KOPT-K1 (cell line): ENCODE data around the gene BEGAIN.

Experiments
- H3K27ac ChIP-seq: fragments of 200-600 bp; sonication (generic); 2 replicates; pipeline ENCODE4 v1.5.1; 2016; ENCODE audit warnings: antibody characterized with exemption, mild to moderate bottlenecking, low read depth, low read length; ENCODE audit not compliant: poor library complexity, severe bottlenecking
- H3K36me3 ChIP-seq: fragments of 200-600 bp; sonication (generic); 2 replicates; pipeline ENCODE4 v1.5.1; 2017; ENCODE audit warnings: antibody characterized with exemption, mild to moderate bottlenecking, low read length, moderate library complexity; ENCODE audit not compliant: insufficient read depth
- H3K9me3 ChIP-seq: fragments of 200-600 bp; sonication (generic); 2 replicates; pipeline ENCODE4 v1.5.1; 2017; ENCODE audit warnings: antibody characterized with exemption, low read length, mild to moderate bottlenecking; ENCODE audit not compliant: insufficient read depth, poor library complexity, severe bottlenecking

The BEGAIN gene

GRCh38 chr14:100619396-100620254 is 32.4 kb upstream of the BEGAIN start:
- no peaks in the 10 kb centered on the region for H3K36me3 ChIP-seq
- no peak overlapping the region for H3K27ac ChIP-seq

GRCh38 chr14:100618763-100619320 is 31.6 kb upstream of the BEGAIN start:
- no peaks in the 10 kb centered on the region for H3K9me3 ChIP-seq
- H3K36me3 ChIP-seq = no peaks in the 10 kb centered on the region
- H3K27ac ChIP-seq = no peak overlapping the region

More at GRCh38 chr14:100619396-100620254, 32.4 kb upstream of the BEGAIN start:
- no peaks in the 10 kb centered on the region for H3K9me3 ChIP-seq

DNA sequence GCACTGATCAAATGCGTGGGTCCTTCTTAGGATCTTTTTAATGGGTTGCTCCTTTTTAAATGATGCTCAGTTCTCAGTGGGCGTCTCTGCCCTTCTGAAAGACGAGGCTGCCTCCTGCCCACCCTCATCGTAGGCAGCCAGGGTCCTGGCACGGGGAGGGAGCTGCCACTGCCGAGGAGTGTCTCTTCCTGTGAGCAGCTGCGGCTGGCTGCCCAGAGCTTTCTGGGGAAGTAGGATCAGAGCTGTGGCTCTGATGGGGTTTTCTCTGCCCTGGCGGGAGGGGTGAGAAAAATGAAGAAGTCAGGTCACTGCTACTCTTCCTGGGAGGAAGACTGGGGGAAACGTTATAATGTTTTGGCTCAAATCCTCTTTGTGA is 31.1 kb upstream of the BEGAIN start:
- no peak overlapping the region for H3K27ac ChIP-seq
- no peaks in the 10 kb centered on the region for H3K9me3 ChIP-seq
- H3K36me3 ChIP-seq = no peaks in the 10 kb centered on the region

- H3K36me3 ChIP-seq = no peaks in the 10 kb centered on the region
- no peaks in the 10 kb centered on the region for H3K9me3 ChIP-seq
- H3K27ac ChIP-seq = no peak overlapping the region
Observed at GRCh38 chr14:100617410-100618317, 30.4 kb upstream of the BEGAIN start.

GRCh38 chr14:100616854-100617409 is 29.7 kb upstream of the BEGAIN start:
- Histone ChIP-seq H3K9me3 (no peaks in the 10 kb centered on the region), H3K36me3 (no peaks in the 10 kb centered on the region), H3K27ac (no peak overlapping the region)

DNA sequence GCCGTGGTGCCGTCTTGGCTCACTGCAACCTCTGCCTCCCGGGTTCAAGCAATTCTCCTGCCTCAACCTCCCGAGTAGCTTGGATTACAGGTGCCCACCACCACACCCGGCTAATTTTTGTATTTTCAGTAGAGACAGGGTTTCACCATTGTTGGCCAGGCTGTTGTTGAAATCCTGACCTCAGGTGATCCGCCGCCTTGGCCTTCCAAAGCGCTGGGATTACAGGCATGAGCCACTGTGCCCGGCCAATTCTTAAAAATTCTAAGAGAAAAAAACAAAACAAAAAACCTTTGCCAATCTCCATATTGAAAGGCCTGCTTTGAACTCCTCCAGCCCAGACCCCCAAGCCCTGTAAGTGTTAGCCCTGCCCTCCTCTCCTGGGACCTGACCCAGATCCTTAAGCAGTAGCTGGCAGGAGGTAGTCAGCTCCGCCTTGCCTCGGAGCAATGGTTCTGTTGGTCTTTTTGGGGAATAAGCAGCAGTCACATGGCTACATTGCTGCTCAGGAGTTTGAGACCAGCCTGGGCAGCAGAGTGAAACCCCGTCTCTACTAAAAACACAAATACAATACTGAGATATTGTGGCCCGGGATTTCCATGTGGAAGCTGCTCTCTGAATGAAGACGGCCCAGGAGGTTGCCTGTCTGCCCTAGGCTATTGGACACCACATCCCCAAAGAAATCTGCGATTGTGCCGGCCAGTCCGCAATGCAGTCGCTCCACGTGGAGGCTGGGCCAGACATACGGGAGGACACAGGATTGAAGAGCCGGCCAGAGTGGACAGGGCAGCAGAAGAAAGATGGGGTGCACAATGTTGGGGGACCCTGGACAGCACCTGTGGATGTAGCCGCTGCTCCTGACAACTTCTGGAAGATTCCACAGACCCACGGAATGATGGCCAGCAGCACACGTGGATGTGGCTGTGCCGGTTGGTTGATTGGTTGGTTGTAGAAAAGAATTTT is 28.8 kb upstream of the BEGAIN start:
- Histone ChIP-seq H3K27ac (no peak overlapping the region), H3K36me3 (no peaks in the 10 kb centered on the region), H3K9me3 (no peaks in the 10 kb centered on the region)

- Histone ChIP-seq H3K27ac (no peak overlapping the region), H3K9me3 (no peaks in the 10 kb centered on the region), H3K36me3 (no peaks in the 10 kb centered on the region)
Observed at GRCh38 chr14:100614803-100615202, 27.6 kb upstream of the BEGAIN start.

DNA sequence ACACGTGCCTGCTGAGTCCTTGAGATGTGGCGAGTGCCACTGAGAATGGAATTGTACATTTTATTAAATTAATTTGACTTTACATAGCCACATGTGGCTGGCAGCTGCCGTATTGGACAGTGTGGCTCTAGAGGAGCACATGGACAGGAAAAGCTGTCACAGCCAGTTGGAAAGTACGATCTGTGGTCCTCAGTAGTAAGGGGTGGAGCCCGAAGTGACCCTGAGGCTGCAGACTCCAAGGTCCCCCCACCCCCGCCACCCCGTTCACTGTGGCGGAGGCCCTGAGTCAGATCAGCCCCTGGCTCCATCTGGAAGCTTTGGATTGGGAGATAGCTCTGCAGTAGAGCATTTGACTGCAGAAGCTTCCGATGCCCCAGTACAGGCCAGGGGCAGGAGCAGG is 25.8 kb upstream of the BEGAIN start:
- Histone ChIP-seq H3K27ac (no peak overlapping the region), H3K9me3 (no peaks in the 10 kb centered on the region), H3K36me3 (no peaks in the 10 kb centered on the region)

DNA sequence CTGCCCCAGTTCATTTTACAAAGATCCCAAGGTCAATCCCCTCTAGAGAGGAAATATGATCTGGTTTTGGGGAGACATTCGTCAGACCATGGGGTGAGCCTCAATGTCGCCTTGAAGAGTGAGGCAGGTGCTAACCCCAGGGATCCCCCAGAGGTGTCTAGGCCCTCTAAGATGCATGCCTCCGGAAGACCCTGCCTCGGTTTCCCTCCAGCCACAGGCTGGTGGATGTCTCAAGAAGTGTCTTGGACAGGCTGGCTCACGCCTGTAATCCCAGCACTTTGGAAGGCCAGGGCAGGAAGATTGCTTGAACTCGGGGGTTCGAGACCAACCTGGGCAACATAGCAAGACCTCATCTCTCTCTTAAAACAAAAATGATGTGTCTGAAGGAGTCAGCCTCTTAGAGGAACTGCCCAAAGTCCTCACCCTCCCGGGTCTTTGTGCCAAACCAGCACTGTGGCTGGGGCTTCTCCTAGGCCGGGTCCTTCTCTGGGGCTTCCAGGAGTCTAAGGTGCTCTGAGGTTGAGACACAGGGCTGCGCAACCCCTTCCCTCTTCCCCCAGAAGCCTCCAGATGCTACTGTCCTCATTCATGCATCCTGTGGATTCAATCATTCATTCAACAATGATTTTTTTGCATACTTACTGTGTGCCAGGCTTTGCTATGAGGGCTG is 24.7 kb upstream of the BEGAIN start:
- Histone ChIP-seq H3K9me3 (no peaks in the 10 kb centered on the region), H3K27ac (no peak overlapping the region), H3K36me3 (no peaks in the 10 kb centered on the region)

DNA sequence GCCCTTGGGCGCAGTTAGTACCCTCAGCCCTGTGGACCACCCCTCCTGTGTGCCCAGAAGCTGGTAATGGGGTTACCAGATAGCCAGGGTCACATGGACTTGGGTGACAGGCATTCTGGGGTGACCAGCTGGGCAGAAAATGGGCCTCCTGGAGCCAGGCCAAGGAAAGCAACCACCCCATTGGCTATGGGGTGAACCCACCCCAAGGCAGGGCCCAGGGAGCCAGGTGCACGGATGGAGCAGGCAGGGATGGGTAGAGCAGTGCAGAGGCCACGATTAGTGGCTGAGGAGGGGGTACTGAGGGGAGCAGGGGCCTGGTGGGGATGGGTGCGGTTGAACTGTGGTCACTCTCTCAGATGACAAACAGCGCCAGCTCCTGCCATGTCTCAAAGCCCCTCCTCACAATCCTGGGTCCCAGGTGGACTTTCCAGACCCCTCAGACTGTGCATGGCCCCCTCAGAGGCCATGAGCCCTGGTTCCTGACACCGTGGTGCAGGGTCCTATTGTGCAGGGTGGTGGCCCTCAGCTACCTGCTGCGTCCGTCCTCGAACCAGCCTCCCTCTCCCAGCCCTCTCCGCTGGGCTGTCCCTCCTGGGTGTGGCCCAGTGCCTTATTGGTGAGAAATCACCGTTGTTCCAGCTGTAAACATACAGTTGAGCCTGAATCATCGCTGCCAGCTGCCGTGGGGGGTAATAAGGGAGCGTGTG is 23.4 kb upstream of the BEGAIN start:
- Histone ChIP-seq H3K27ac (no peak overlapping the region), H3K9me3 (no peaks in the 10 kb centered on the region), H3K36me3 (no peaks in the 10 kb centered on the region)

DNA sequence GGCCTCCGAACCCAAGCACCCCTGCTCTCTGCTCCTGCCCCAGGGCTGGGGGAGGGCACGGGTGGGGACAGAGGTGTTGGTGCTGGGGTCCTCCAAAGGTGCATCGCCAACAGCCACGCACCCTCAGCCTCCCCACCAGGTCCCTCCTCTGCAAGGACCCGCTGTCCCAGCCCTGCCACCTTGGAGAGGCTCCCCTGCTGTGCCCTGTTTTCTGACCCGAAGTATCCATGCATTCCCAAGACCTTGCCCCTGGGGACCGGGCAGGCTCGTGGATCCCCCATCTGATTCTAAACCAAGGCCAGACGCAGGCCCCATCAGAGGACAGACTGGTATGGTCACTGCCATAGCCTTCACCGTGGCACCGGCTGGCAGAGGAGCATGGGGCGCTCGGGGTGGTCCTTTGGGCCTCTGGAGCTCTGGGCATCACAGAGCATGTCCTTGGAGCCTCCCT is 22.7 kb upstream of the BEGAIN start:
- H3K9me3 ChIP-seq = no peaks in the 10 kb centered on the region
- H3K27ac ChIP-seq = no peak overlapping the region
- no peaks in the 10 kb centered on the region for H3K36me3 ChIP-seq

DNA sequence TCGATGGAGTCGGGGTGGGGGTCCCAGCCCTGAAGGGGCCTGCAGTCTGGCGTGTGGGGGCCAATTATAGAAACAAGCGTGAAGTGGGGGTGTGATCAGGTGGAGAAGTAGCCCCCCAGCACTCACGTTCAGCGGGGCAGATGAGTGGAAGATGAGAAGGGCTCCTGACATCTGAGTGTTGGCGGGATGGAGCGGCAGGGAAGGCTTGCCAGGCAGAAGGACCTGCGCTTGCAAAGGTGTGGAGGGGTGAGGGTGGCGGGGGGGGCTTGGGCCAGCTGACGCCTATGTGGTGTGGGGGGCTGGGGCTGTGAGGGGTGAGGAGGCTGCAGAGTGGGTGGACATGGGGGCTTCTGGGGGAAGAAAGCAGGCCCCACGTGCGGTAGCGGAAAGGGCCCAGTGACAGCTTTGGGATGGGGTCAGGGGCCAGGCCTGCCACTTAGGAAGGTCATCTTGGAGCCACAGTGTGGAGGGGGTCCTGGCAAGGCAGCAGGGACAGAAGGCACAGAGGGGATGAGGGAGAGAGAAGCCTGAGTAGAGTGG is 22.2 kb upstream of the BEGAIN start:
- Histone ChIP-seq H3K36me3 (no peaks in the 10 kb centered on the region), H3K9me3 (no peaks in the 10 kb centered on the region), H3K27ac (no peak overlapping the region)
